UCSD-AML1 (cell line): ENCODE measurements around the gene GALNT9.

Source experiments
- DNase-seq: peaks from one replicate; lab custom pipeline; 2025; ENCODE audit not compliant: unreplicated experiment; lab: John Stamatoyannopoulos, UW

The GALNT9 gene

DNA sequence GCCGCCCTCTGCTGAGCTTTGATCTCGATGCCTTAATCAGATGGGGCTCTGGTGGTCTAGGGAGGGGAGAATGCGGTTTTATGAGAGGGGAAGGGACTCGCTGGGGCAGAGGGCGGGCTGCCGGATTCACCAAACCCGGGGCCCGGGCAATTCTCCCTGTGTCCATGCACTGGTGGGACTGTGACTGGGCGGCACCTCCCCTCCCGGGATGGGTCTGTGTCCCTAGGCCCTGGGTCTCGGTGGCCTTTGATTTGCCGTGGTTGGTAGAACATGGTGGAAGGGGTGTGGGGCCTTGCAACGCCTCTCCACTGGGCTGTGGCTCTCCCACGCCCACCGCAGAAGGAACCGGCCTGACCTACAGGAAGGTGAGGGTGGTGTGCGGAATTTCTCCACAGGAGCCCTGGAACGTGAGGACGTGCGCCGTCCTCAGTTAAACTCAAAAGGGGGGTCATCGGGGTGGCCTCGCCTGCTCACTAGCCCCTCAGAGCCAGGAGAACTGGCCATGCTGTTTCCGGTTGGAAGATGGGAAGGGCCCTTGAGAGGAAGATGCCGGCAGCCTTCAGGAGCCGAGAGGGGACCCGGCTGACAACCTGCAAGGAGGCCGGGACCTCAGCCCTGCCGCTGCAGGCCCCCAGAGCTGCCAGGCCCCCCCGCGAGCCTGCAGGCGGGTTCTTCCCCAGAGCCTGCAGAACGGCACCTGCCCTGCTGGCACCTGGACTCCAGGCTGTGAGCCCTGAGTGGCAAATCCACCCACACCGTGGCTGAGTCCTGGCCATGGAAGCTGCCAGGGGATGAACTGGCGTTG lies 141.5 kb downstream of the GALNT9 start:
- DNase-seq = no peak

- no peak for DNase-seq
Measured at GRCh38 chr12:132186857-132187620, 142.3 kb downstream of the GALNT9 start.

- no peak for DNase-seq
Measured at GRCh38 chr12:132186208-132186856, 143.1 kb downstream of the GALNT9 start.

- DNase-seq = no peak
Measured at GRCh38 chr12:132185705-132186104, 143.7 kb downstream of the GALNT9 start.

- no peak for DNase-seq
Measured at GRCh38 chr12:132182711-132183365, 146.6 kb downstream of the GALNT9 start.

DNA sequence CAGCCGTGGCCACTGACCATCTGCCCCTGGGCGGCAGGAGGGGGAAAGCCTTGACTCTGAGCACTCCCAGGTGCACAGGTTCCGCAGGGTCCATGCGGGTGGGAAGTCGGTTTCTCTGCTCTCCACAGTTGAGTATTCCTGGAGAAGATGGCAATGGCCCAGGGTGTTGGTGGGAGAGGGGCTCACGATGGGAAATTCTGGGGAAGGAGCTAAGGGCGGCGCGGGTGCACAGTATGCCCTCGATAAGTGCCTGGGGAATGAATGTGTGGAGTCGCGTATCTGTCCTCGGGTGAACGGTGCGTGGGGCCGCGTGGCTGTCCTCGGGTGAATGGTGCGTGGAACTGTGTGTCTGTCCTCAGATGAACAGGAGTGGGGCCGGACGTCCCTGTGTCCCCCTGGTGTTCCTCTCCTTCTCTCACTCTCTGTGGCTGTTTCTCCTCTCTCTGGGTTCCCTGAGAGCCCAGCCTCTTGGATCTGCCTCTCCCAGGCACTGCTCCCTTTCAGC lies 147.1 kb downstream of the GALNT9 start:
- no peak for DNase-seq

DNA sequence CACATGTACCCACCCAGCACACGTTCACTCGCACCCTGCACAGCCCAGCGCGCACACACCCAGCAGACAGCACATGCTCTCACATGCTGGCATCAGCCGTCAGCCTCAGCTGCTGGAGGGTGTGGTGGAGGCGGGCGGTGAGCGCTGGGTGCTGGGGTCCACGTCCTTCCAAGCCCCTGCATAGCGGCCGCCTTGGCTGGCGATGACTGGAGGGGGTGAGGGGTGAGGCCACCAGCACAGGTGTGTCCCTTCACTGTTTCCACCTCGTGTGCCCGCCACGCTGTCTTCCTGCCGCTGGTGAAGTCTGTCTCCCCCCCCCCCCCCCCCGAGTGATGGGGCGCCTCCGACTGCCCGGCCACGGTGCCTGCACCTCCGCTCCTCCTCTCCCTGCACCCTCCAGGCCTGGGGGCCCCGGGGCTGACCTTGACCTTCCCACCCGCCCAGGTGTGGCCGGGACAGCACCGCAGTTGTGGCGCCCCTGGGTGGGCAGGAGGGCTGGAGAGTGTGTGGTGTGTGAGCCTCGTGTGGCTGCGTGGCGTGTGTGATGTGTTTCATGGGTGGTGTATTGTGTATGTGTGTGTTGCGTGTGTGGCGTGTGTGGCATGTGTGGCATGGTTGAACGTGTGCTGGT lies 147.7 kb downstream of the GALNT9 start:
- DNase-seq = no peak

DNA sequence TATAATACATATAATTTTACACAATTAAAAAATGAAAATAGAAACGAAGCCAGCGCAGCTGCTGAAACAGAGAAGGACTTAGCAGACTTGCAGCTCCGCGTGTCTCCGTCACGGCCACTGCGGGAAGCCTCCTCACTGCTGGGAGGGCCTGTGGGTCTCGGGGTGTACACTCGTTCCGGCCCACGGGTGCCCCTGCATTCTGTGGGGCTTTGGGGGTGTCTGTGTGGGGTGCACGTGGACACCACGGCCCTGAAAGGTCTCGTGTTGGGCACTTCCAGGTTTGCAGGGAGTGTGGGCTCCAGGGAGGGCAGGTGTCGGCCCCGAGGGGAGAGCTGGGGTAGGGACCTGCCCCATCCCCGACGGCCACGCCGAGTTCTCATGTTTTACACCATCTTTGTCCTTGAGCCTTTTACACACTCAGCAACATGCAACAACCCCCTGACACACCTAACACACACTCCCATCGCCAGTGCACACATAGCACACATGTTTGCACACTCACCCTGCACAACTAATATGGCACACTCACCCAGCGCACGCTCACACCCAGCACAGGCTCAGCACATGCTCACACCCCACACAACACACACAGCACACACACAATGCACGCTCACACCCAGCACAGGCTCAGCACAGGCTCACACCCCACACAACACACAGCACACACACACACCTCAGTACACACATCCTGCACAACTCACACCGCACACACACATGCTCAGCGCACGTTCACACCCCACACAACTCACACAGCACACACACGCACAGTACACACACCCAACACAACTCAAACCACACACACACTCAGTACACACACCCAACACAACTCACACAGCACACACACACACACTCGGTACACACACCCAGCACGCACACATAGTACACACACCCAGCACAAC lies 148.5 kb downstream of the GALNT9 start:
- DNase-seq = no peak

DNA sequence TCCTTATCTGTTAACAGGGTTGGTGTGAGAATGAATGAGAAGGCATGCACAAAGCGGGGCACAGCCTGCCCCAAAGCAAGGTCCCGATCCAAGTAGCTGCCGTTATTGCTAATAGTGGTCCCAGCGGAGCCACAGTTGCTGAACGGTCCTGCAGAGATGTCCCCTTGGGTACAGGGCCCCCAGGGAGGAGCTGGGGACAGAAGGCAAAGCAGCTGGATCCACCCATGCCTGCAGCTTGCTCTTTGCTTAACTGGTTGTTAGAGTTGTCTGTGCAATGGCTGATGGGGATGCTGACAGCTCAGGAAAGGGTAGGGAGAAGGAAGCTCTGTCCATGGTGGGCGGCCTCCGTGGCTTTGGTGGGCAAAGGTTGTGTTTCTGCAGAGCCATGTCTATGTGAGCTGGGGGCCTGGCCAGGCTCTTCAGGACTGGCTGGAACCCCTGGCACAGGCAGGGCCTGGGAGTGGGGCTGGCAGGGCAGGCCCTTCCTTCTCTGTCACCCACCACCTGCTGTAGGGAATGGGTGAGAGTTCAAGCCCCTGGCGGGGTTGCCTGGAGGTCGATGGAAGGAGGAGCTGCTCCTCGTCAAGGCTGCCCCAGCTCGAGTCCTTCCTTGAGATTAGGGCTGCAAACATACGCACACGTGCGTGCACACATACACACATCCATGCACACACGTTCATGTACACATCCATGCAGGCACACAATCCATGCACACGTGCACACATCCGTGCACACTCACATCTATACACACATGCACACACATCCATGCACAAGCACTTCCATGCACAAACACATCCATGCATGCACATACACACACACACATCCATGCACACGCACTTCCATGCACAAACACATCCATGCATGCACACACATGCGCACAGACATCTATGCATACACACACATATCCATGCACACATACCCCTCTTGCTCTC lies 149.7 kb downstream of the GALNT9 start:
- no peak for DNase-seq

GRCh38 chr12:132178801-132179401 lies 150.5 kb downstream of the GALNT9 start:
- DNase-seq = no peak

DNA sequence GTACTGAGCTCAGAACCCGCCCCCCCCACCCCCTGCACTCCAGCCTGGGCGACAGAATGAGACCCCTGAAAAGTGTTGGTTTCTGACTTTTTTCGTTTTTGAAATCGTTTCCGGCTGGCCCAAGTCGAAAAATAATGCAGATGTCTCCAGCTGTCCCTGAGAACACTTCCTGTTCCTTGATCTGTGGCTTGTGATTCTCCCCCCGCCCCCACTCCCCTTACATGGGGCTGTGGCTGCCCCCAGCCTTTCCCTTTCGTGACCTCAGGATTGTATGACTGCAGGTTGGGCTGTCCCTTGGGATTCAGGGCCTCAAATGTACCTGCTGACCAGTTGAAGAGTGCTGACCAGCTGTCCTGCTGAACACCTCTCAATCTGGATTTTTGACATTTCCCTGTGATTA lies 151.1 kb downstream of the GALNT9 start:
- DNase-seq = no peak

- DNase-seq = no peak
Measured at GRCh38 chr12:132176920-132177551, 152.4 kb downstream of the GALNT9 start.

GRCh38 chr12:132176385-132176919 lies 152.9 kb downstream of the GALNT9 start:
- no peak for DNase-seq

- no peak for DNase-seq
Measured at GRCh38 chr12:132175496-132176384, 153.6 kb downstream of the GALNT9 start.

DNA sequence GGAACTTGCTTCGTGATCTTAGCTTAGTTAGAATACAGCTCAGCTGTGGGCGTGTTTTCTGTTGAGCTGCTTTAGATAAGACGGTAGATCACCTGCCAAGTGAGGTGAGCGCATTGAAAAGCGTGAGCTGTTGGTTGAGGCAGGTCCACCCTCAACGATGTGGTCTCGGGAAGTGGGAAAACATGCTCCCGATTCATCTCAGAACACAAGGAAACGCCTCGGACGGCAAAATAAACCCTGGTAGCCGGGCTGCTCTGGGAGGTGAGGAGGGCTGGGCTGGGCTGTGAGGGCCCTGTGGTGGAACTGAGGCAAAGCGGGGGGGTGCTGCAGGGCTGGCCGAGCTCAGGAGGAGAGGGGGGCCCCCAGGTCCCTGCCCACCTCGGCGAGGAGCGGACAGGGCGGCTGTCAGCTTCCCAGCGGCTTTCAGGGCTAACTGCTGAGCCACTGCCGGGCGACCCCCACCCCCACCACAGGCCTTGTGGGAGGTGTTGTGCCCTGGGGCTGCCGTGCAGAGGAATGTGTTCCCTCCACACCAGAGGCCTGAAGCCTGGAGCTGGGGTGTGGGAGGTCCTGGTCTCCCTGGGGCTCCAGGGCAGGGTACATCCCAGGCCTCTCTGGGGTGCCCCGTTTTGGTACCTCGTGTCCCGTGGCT lies 154.4 kb downstream of the GALNT9 start:
- no peak for DNase-seq
